Vagina (tissue), 2 donors: Measurements from ENCODE around the gene MFAP3L.

Experiments
- CTCF ChIP-seq, 3 experiments: fragments of 450-650 bp in 2 of 3; fragments of 200-600 bp in 1 of 3; sonication (generic) in 1 of 3; IDR thresholded peaks; one replicate each; pipeline ENCODE4 v1.5.1; 2017 to 2019; ENCODE audit warnings: antibody characterized with exemption in 3 of 3, mild to moderate bottlenecking in 2 of 3, moderate library complexity in 2 of 3
- POLR2A ChIP-seq, 2 donors: fragments of 450-650 bp; IDR thresholded peaks; one replicate each; pipeline ENCODE4 v1.6.1; 2017; ENCODE audit warnings: antibody characterized with exemption in 2 of 2, mild to moderate bottlenecking in 2 of 2, moderate library complexity in 2 of 2

DNA sequence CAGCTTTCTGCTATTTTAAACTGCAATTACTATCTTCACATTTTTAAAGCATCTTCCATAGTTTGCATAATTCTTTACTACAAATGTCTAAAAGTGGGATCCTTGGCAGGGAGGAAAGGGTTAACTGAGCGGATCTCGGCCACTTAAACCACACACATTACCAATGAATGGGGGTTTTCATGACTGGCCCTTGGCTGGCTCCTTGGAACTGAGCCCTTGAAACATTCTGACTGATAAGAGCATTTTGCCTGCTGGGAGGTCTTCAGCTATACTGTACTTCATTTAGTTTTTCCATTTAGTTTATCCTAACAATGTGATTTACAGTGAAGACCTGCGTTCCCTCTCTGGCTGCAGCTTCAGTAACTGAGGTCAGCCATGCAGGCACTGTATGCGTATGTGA lies 31.7 kb upstream of the MFAP3L start:
- TF ChIP-seq POLR2A (IDR thresholded peaks at IDR 0.05) (no peak), CTCF (IDR thresholded peaks at IDR 0.05) (no peak)
